Tibial nerve (tissue), 4 donors: ENCODE data around the gene ITGA4. TPM values are rescaled to one million over a fixed set of nuclear protein-coding genes. Genes with fewer than 3 reads are reported as not detected.

ENCODE experiments used
- DNase-seq, 2 donors: peaks; one replicate each; pipeline ENCODE4 v3.0.0-alpha.2; 2019; ENCODE audit warnings: low spot score in 2 of 2
- H3K27ac ChIP-seq, 4 donors: fragments of 200-600 bp; sonication (generic) in 3 of 4; one replicate each; pipeline ENCODE4 v1.5.1; 2017 to 2019; ENCODE audit warnings: mild to moderate bottlenecking in 1 of 4
- H3K27me3 ChIP-seq, 2 donors: fragments of 200-600 bp; sonication (generic) in 1 of 2; one replicate each; pipeline versions ENCODE4 v1.5.1 to v1.6.0; 2017 to 2019
- H3K36me3 ChIP-seq, 3 donors: fragments of 200-600 bp; sonication (generic); one replicate each; pipeline ENCODE4 v1.5.1; 2018 to 2019
- H3K4me1 ChIP-seq, 4 donors: fragments of 200-600 bp; sonication (generic) in 3 of 4; one replicate each; pipeline ENCODE4 v1.5.1; 2017 to 2019
- H3K4me3 ChIP-seq, 4 donors: fragments of 200-600 bp; sonication (generic) in 3 of 4; one replicate each; pipeline ENCODE4 v1.5.1; 2017 to 2019; ENCODE audit warnings: mild to moderate bottlenecking in 1 of 4, moderate library complexity in 1 of 4
- H3K9me3 ChIP-seq, 4 donors: fragments of 200-600 bp; sonication (generic) in 3 of 4; one replicate each; pipeline ENCODE4 v1.5.1; 2017 to 2019
- EP300 ChIP-seq, 2 donors: sonication (generic); formaldehyde crosslinking; IDR thresholded peaks; one replicate each; pipeline ENCODE4 v1.6.1; 2017; ENCODE audit warnings: antibody characterized with exemption in 2 of 2, mild to moderate bottlenecking in 1 of 2
- POLR2A ChIP-seq, 2 donors: fragments of 450-650 bp; IDR thresholded peaks; one replicate each; pipeline ENCODE4 v1.6.1; 2017; ENCODE audit warnings: antibody characterized with exemption in 2 of 2, mild to moderate bottlenecking in 2 of 2, moderate library complexity in 2 of 2
- WGBS, 2 donors: methylation state at CpG; one replicate each; pipeline ENCODE4 v1.1.5; 2018; 5-methylcytosine and 5-hydroxymethylcytosine counted together
- total RNA-seq, 4 donors: library from RNA; depleted of rRNA; stranded (reverse); fragments of >200 nt; gene quantifications; one replicate each; pipeline ENCODE4 v1.1.0, GENCODE V29; 2016
- TF ChIP-seq, protein P1 (sequence below), 5 experiments: fragments of 200-600 bp in 3 of 5; fragments of 450-650 bp in 2 of 5; sonication (generic) in 3 of 5; IDR thresholded peaks; one replicate each; pipeline ENCODE4 v1.5.1; 2016 to 2019; ENCODE audit warnings: antibody characterized with exemption in 5 of 5, mild to moderate bottlenecking in 3 of 5, moderate library complexity in 2 of 5

Gene ITGA4
- total RNA-seq, 4 donors from 2014 or later: 8.0 to 10.7 (median 9.0) TPM

DNA sequence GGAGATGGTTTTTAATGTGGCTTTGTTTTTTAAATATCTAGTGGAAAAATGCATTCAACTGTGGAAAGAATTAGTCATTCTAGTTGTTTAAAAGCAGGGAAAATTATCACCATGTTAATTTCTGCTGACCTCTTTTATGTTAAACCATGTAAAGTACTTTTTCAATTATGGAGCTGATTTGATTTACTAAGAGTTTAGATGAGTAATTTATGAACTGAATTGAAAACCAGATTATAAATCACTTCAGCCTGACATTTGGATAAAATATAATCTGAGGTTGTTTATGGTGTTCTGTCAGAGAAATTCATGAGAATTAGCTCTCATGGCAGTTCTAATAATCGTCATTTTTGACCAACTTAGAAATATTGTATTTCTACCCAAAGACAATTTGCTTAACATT lies 11.6 kb downstream of the ITGA4 start:
- no peak overlapping the region for H3K27ac ChIP-seq
- H3K4me3 ChIP-seq: no peak overlapping the region
- DNase-seq: no peak
- H3K27me3 ChIP-seq: no peaks in the 10 kb centered on the region
- H3K36me3 ChIP-seq: no peaks in the 10 kb centered on the region
- no peaks in the 10 kb centered on the region for H3K4me1 ChIP-seq
- 47 to 61% methylated on average over 1 of the region's 1 CpG for WGBS, 2 donors
- no peaks in the 10 kb centered on the region for H3K9me3 ChIP-seq
- TF ChIP-seq POLR2A (IDR thresholded peaks at IDR 0.05) (no peak), EP300 (IDR thresholded peaks at IDR 0.05) (no peak)
- TF ChIP-seq, protein P1, sequence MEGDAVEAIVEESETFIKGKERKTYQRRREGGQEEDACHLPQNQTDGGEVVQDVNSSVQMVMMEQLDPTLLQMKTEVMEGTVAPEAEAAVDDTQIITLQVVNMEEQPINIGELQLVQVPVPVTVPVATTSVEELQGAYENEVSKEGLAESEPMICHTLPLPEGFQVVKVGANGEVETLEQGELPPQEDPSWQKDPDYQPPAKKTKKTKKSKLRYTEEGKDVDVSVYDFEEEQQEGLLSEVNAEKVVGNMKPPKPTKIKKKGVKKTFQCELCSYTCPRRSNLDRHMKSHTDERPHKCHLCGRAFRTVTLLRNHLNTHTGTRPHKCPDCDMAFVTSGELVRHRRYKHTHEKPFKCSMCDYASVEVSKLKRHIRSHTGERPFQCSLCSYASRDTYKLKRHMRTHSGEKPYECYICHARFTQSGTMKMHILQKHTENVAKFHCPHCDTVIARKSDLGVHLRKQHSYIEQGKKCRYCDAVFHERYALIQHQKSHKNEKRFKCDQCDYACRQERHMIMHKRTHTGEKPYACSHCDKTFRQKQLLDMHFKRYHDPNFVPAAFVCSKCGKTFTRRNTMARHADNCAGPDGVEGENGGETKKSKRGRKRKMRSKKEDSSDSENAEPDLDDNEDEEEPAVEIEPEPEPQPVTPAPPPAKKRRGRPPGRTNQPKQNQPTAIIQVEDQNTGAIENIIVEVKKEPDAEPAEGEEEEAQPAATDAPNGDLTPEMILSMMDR (IDR thresholded peaks at IDR 0.05): no peak

DNA sequence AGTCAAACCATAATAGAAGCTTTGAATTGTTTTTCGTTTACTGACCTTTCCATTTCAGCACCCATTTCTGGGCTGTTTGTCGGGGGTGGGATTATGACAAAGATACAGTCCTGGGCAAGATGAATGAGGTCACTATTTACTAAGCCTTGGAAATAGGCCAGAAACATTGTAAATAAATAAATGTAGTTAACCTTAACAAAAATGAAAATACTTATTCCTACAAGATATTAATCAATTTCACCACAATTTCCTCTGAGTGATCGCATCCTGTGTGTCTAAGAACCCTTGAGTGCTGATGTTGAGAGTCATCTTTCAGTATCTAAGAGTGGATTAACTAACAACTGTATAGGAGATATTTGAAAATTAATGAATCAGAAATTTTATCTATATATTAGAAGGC lies 14.0 kb downstream of the ITGA4 start:
- DNase-seq: no peak
- 65 to 66% methylated on average over 3 of the region's 3 CpGs for WGBS, 2 donors
- Histone ChIP-seq H3K4me1 (no peaks in the 10 kb centered on the region), H3K27me3 (no peaks in the 10 kb centered on the region), H3K36me3 (no peaks in the 10 kb centered on the region), H3K4me3 (no peak overlapping the region), H3K27ac (no peak overlapping the region), H3K9me3 (no peaks in the 10 kb centered on the region)
- TF ChIP-seq POLR2A (IDR thresholded peaks at IDR 0.05) (no peak), EP300 (IDR thresholded peaks at IDR 0.05) (no peak)
- TF ChIP-seq, protein P1 (IDR thresholded peaks at IDR 0.05): no peak

DNA sequence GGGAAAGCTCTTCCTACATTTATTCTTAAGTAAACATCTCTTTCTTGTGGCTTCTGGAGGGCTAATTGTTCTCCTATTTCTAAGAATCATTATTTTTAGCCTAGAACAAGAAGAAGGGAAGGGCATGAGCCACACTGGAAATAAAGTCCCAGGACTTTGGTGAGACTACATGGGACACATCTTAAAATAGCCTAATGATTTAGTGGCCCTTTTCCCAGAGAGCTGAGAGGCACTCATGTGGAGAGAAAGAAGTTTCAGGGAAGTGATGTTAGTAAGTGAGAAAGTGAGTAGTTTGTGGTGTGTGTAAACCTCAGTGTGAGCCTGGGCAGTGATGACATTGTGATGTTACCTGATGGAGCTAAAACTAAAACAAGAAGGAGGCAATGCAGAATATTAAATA lies 14.6 kb downstream of the ITGA4 start:
- H3K9me3 ChIP-seq: no peaks in the 10 kb centered on the region
- no peaks in the 10 kb centered on the region for H3K36me3 ChIP-seq
- TF ChIP-seq POLR2A (IDR thresholded peaks at IDR 0.05): no peak
- no peak for TF ChIP-seq EP300 (IDR thresholded peaks at IDR 0.05)
- TF ChIP-seq, protein P1 (IDR thresholded peaks at IDR 0.05): no peak
- H3K4me1 ChIP-seq: no peaks in the 10 kb centered on the region
- DNase-seq: no peak
- no peaks in the 10 kb centered on the region for H3K27me3 ChIP-seq
- no peak overlapping the region for H3K27ac ChIP-seq
- no peak overlapping the region for H3K4me3 ChIP-seq

DNA sequence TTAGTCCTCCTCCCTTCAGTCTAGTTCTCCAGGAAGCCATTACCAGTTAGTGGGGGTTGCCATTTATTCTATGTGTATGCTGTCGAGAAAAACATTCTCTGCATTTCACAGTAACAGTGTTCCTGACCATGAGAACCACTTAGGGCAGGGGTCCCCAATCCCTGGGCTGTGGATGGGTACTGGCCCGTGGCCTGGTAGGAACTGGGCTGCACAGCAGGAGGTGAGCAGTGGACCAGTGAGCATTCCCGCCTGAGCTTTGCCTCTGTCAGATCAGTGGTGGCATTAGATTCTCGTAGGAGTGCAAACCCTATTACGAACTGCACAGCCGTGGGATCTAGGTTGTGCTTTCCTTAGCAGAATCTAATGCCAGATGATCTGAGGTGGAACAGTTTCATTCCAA lies 15.8 kb downstream of the ITGA4 start:
- no peaks in the 10 kb centered on the region for H3K9me3 ChIP-seq
- DNase-seq: no peak
- H3K4me3 ChIP-seq: no peak overlapping the region
- no peaks in the 10 kb centered on the region for H3K27me3 ChIP-seq
- WGBS, 2 donors: 92 to 93% methylated on average over 6 of the region's 6 CpGs
- no peaks in the 10 kb centered on the region for H3K36me3 ChIP-seq
- no peak for TF ChIP-seq EP300 (IDR thresholded peaks at IDR 0.05)
- TF ChIP-seq, protein P1 (IDR thresholded peaks at IDR 0.05): no peak
- no peak for TF ChIP-seq POLR2A (IDR thresholded peaks at IDR 0.05)
- H3K4me1 ChIP-seq: no peaks in the 10 kb centered on the region
- H3K27ac ChIP-seq: peak overlapping the region in 1 of 4 donors; percentile 2

DNA sequence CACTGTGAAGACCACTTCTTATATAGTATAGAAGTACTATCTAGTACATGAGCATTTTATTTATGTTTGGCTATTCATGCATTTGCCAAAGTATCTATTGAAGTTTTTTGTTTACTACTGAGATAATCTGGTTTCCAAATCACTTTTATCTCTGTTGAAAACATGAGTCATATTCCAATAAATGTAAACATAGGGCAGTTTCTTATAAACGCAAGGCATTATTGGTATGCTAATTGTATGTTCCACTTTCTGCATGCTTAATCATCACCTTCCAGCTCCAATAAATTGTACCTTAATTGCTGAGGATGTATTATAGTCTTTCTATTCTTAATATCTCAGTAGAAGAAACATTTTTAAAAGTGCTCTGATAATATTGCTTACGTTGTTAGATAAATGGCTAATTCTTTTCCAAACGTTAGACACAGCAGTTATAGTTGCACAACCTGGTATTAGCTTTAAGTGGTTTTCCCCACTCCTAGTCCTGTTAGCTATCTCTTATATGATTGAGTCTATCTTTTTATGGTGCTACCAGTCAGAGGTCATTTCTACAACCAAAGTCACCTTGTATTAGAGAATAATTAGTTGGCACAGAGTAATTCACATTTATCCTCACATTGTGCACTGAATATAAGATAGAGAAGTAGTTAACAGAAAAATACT lies 17.2 kb downstream of the ITGA4 start:
- Histone ChIP-seq H3K27ac (no peak overlapping the region), H3K27me3 (no peaks in the 10 kb centered on the region), H3K4me1 (no peaks in the 10 kb centered on the region), H3K4me3 (no peak overlapping the region), H3K9me3 (no peaks in the 10 kb centered on the region), H3K36me3 (no peaks in the 10 kb centered on the region)
- TF ChIP-seq POLR2A (IDR thresholded peaks at IDR 0.05): no peak
- TF ChIP-seq, protein P1 (IDR thresholded peaks at IDR 0.05): no peak
- no peak for TF ChIP-seq EP300 (IDR thresholded peaks at IDR 0.05)
- DNase-seq: no peak
- 75 to 82% methylated on average over 3 of the region's 3 CpGs for WGBS, 2 donors
